Dermis blood vessel endothelial cell (primary cell): ENCODE measurements around the gene ATG4C. TPM values are rescaled to one million over a fixed set of nuclear protein-coding genes. Genes with fewer than 3 reads are reported as not detected.

Source experiments
- DNase-seq: peaks from one replicate; pipeline ENCODE4 v3.0.0; 2010
- total RNA-seq: library from RNA; depleted of rRNA; stranded (reverse); fragments of >200 nt; gene quantifications from 2 replicates; pipeline ENCODE4 v1.2.3, GENCODE V29; 2014

ATG4C gene
- total RNA-seq, 1 donor from 2014 or later = 10.2 TPM

- DNase-seq = peak; percentile 83
Measured at GRCh38 chr1:62841587-62842169, 57.7 kb downstream of the ATG4C start.

GRCh38 chr1:62844030-62844429 is 60.1 kb downstream of the ATG4C start:
- DNase-seq = no peak

- DNase-seq = no peak
Measured at GRCh38 chr1:62849031-62849430, 65.1 kb downstream of the ATG4C start.

GRCh38 chr1:62852253-62852652 is 68.3 kb downstream of the ATG4C start:
- no peak for DNase-seq

GRCh38 chr1:62856960-62857359 is 73.0 kb downstream of the ATG4C start:
- no peak for DNase-seq

- no peak for DNase-seq
Measured at GRCh38 chr1:62869217-62869754, 85.4 kb downstream of the ATG4C start.

- no peak for DNase-seq
Measured at GRCh38 chr1:62870148-62870547, 86.2 kb downstream of the ATG4C start.

GRCh38 chr1:62875676-62876075 is 91.7 kb downstream of the ATG4C start:
- DNase-seq = peak; percentile 21

GRCh38 chr1:62876535-62876934 is 92.6 kb downstream of the ATG4C start:
- no peak for DNase-seq

- DNase-seq = no peak
Measured at GRCh38 chr1:62877579-62877978, 93.6 kb downstream of the ATG4C start.

- no peak for DNase-seq
Measured at GRCh38 chr1:62879962-62880361, 96.0 kb downstream of the ATG4C start.

- DNase-seq = no peak
Measured at GRCh38 chr1:62882201-62883104, 98.5 kb downstream of the ATG4C start.

- no peak for DNase-seq
Measured at GRCh38 chr1:62884156-62884740, 100.3 kb downstream of the ATG4C start.

- no peak for DNase-seq
Measured at GRCh38 chr1:62887799-62888507, 104.0 kb downstream of the ATG4C start.

- DNase-seq = no peak
Measured at GRCh38 chr1:62891956-62892562, 108.1 kb downstream of the ATG4C start.

GRCh38 chr1:62897788-62898187 is 113.9 kb downstream of the ATG4C start:
- DNase-seq = no peak

GRCh38 chr1:62900566-62900965 is 116.6 kb downstream of the ATG4C start:
- DNase-seq = no peak

- no peak for DNase-seq
Measured at GRCh38 chr1:62901650-62902049, 117.7 kb downstream of the ATG4C start.

GRCh38 chr1:62903522-62903921 is 119.6 kb downstream of the ATG4C start:
- no peak for DNase-seq

GRCh38 chr1:62903982-62904855 is 120.3 kb downstream of the ATG4C start:
- DNase-seq = no peak

- DNase-seq = no peak
Measured at GRCh38 chr1:62904856-62905225, 120.9 kb downstream of the ATG4C start.
